ENCODE measurements around the gene KDM5A.

GRCh38 chr12:268483-268840 lies 120.7 kb downstream of the KDM5A start:
- no peak for TF ChIP-seq POLR2A (IDR thresholded peaks at IDR 0.05; ENCODE audit: low read length)
- no peak for TF ChIP-seq GATA1 (IDR thresholded peaks at IDR 0.05; ENCODE audit: low read depth, low read length)

Data from erythroblast (primary cell).